ENCODE results near the gene NR3C2. TPM values are rescaled to one million over a fixed set of nuclear protein-coding genes. Genes with fewer than 3 reads are reported as not detected.

NR3C2 gene
- total RNA-seq, 2 donors from 2014 or later, result 14.6 to 17.4 TPM

DNA sequence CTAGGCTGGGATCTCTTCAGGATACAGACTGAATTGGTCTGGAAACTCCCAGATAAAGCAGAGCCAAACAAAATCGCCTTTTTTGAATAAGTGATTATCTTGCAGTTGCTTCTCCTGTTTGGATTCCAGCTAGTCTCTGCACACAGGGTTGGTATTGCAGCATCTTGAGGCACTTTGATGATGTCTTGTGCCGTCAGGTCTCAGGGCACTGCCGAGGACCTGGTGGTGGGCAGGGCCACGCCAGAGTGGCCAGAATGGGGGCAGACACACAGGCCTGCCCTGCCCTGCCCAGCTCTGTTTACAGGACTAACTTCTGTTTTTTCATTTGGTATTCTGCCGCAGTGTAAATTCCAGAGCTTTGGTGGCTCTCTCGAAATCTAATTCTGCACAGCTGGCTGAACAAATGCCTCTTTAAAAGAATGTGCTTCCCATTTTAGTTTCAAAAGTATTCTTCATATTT, 276.1 kb downstream of the NR3C2 start:
- intact Hi-C loops (cut with DNase I), result no loop called here
- no peak for DNase-seq (ENCODE audit: low spot score)
- Histone ChIP-seq H3K27ac (no peak overlapping the region), H3K4me3 (no peak overlapping the region), H3K36me3 (no peaks in the 10 kb centered on the region), H3K27me3 (replicated peaks; ENCODE audit: insufficient read depth) (no peaks in the 10 kb centered on the region), H3K9me3 (no peaks in the 10 kb centered on the region), H3K4me1 (replicated peaks) (no peaks in the 10 kb centered on the region)
- 55% methylated on average over 6 of the region's 6 CpGs for WGBS
- TF ChIP-seq POLR2A (IDR thresholded peaks at IDR 0.05), result no peak
- TF ChIP-seq, protein P1, sequence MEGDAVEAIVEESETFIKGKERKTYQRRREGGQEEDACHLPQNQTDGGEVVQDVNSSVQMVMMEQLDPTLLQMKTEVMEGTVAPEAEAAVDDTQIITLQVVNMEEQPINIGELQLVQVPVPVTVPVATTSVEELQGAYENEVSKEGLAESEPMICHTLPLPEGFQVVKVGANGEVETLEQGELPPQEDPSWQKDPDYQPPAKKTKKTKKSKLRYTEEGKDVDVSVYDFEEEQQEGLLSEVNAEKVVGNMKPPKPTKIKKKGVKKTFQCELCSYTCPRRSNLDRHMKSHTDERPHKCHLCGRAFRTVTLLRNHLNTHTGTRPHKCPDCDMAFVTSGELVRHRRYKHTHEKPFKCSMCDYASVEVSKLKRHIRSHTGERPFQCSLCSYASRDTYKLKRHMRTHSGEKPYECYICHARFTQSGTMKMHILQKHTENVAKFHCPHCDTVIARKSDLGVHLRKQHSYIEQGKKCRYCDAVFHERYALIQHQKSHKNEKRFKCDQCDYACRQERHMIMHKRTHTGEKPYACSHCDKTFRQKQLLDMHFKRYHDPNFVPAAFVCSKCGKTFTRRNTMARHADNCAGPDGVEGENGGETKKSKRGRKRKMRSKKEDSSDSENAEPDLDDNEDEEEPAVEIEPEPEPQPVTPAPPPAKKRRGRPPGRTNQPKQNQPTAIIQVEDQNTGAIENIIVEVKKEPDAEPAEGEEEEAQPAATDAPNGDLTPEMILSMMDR (IDR thresholded peaks at IDR 0.05), result no peak
- TF ChIP-seq POLR2AphosphoS5 (IDR thresholded peaks at IDR 0.05), result no peak

DNA sequence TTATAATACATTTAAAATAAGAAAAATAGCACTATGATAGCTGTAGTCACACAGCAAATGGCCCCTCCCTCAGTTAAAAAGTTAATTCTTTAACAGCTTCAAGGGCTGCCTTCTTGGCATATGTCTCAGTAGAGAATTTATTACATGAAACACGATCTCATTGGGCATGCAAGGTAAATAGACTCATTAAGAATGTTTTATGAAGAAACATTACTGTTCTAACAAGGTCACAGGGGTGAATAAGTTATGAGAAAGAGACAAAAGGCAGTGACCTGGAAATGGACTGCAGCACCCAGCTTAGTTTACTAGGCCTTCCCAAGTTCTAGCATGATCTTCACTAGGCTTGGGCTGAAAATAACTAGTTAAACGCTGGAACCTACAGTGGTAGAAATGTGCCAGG, 277.7 kb downstream of the NR3C2 start:
- intact Hi-C loops (cut with DNase I), result no loop called here
- TF ChIP-seq POLR2AphosphoS5 (IDR thresholded peaks at IDR 0.05) (no peak), POLR2A (IDR thresholded peaks at IDR 0.05) (no peak)
- TF ChIP-seq, protein P1 (IDR thresholded peaks at IDR 0.05), result no peak
- H3K9me3 ChIP-seq, result no peaks in the 10 kb centered on the region
- 13% methylated on average over 2 of the region's 2 CpGs for WGBS
- H3K4me3 ChIP-seq, result no peak overlapping the region
- H3K36me3 ChIP-seq, result no peaks in the 10 kb centered on the region
- no peak overlapping the region for H3K27ac ChIP-seq
- no peaks in the 10 kb centered on the region for H3K4me1 ChIP-seq (replicated peaks)
- DNase-seq (ENCODE audit: low spot score), result no peak
- no peaks in the 10 kb centered on the region for H3K27me3 ChIP-seq (replicated peaks; ENCODE audit: insufficient read depth)

DNA sequence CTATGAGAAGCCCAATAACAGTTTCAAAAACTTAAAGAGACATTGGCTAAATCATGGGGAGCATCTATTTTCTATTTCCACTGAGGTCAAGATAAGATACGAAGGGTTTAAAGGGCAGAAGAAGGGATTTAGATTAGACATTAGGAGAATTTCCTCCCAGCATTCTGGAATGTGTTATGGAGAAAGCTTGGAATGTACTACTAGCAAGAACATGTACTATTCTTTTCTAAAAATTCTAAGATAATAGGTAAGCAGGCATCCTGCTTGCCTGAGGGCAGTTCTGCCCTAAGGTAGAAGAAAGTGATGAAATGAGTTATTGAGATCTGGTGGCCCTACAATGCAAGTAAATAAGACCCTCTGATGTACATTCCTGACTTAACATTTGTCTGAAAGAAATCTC, 279.2 kb downstream of the NR3C2 start:
- Histone ChIP-seq H3K4me3 (no peak overlapping the region), H3K36me3 (no peaks in the 10 kb centered on the region), H3K27ac (no peak overlapping the region), H3K9me3 (no peaks in the 10 kb centered on the region), H3K4me1 (replicated peaks) (no peaks in the 10 kb centered on the region), H3K27me3 (replicated peaks; ENCODE audit: insufficient read depth) (no peaks in the 10 kb centered on the region)
- WGBS, result 74% methylated on average over 1 of the region's 1 CpG
- intact Hi-C loops (cut with DNase I), result no loop called here
- TF ChIP-seq POLR2A (IDR thresholded peaks at IDR 0.05) (no peak), POLR2AphosphoS5 (IDR thresholded peaks at IDR 0.05) (no peak)
- TF ChIP-seq, protein P1 (IDR thresholded peaks at IDR 0.05), result no peak
- no peak for DNase-seq (ENCODE audit: low spot score)

DNA sequence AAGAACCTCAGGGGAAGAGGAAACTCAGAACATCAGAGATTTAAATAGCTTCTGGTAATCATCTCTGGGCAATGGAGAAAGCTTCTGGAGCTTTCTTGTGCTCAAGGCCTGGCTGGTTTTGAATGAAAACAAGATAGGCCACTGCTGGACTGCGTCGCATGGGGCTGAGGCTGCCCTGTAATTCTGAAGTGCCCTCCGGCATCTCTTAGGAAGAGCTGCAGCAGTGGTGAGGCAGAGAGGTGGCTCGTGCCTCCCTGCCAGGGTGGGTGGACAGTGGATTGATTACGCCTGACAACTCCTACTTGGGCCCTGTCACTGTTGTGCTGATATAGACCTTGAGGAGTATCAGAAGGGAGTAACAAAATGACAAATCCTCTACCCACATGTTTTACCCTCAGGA, 279.7 kb downstream of the NR3C2 start:
- WGBS, result 97% methylated on average over 5 of the region's 5 CpGs
- no peak for DNase-seq (ENCODE audit: low spot score)
- intact Hi-C loops (cut with DNase I), result no loop called here
- Histone ChIP-seq H3K4me1 (replicated peaks) (no peaks in the 10 kb centered on the region), H3K9me3 (no peaks in the 10 kb centered on the region), H3K27ac (no peak overlapping the region), H3K36me3 (no peaks in the 10 kb centered on the region), H3K27me3 (replicated peaks; ENCODE audit: insufficient read depth) (no peaks in the 10 kb centered on the region), H3K4me3 (no peak overlapping the region)
- TF ChIP-seq POLR2AphosphoS5 (IDR thresholded peaks at IDR 0.05) (no peak), POLR2A (IDR thresholded peaks at IDR 0.05) (no peak)
- TF ChIP-seq, protein P1 (IDR thresholded peaks at IDR 0.05), result no peak

DNA sequence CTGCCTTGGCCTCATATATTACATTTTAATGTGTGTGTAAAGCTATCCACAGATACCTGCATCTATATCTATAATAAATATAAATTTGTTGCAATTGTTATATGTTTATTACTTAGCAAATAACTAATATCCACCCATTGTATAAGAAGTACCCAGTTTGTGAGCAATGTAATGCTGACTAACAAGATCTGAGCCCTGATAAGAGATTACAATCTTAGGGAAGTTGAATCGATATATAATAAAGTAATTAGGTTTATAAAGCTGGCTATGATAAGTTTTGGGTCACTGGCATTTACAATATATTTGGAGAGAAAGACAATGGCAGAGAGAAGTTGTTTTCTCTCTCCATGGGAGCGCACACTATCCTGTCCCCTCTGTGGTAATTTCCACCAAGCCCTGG, 280.6 kb downstream of the NR3C2 start:
- Histone ChIP-seq H3K4me1 (replicated peaks) (no peaks in the 10 kb centered on the region), H3K27me3 (replicated peaks; ENCODE audit: insufficient read depth) (no peaks in the 10 kb centered on the region), H3K36me3 (no peaks in the 10 kb centered on the region), H3K4me3 (no peak overlapping the region), H3K27ac (no peak overlapping the region), H3K9me3 (no peaks in the 10 kb centered on the region)
- no peak for DNase-seq (ENCODE audit: low spot score)
- intact Hi-C loops (cut with DNase I), result no loop called here
- TF ChIP-seq POLR2AphosphoS5 (IDR thresholded peaks at IDR 0.05) (no peak), POLR2A (IDR thresholded peaks at IDR 0.05) (no peak)
- TF ChIP-seq, protein P1 (IDR thresholded peaks at IDR 0.05), result no peak
- 74% methylated on average over 2 of the region's 2 CpGs for WGBS

Measured in prostate gland (tissue), 2 donors.